B cell (primary cell): ENCODE results near the gene PRICKLE2. TPM values are rescaled to one million over a fixed set of nuclear protein-coding genes. Genes with fewer than 3 reads are reported as not detected.

Source experiments
- ATAC-seq: fragments of 200-7000 bp; cut with Tn5 transposase; one replicate; pipeline ENCODE4 v1.10.0; 2021; ENCODE audit warnings: low read depth, mild to moderate bottlenecking, moderate number of reproducible peaks, moderate library complexity
- CTCF ChIA-PET: fragments of 350-600 bp; sonication (Branson Sonifier 250); formaldehyde crosslinking; loops from one replicate; lab custom pipeline; 2021; ENCODE audit warnings: antibody characterized with exemption, inconsistent platforms; lab: Charles Lee
- POLR2A ChIA-PET: fragments of 350-600 bp; sonication (Branson Sonifier 250); formaldehyde crosslinking; loops from one replicate; lab custom pipeline; 2021; ENCODE audit warnings: antibody characterized with exemption; lab: Charles Lee
- DNase-seq: peaks from one replicate; pipeline ENCODE4 v3.0.0; 2013
- H2AFZ ChIP-seq: 2 replicates; pipeline ENCODE4 v1.6.1; 2012; ENCODE audit warnings: mild to moderate bottlenecking, low read depth, low read length; ENCODE audit not compliant: insufficient read depth, poor library complexity, severe bottlenecking
- H3K27ac ChIP-seq, 2 donors: 1 replicate in 1 of 2; 2 replicates in 1 of 2; pipeline ENCODE4 v1.5.1; 2012 to 2013; ENCODE audit warnings: low read length in 2 of 2, mild to moderate bottlenecking in 2 of 2, moderate library complexity in 1 of 2
- H3K27me3 ChIP-seq, 4 experiments: fragments of 200-600 bp in 1 of 4; sonication (generic) in 1 of 4; replicated peaks in 1 of 4; 1 replicate in 2 of 4; 2 replicates in 2 of 4; pipeline versions ENCODE4 v1.6.1 to v1.7.0; 2013 to 2016; ENCODE audit warnings: low read length in 3 of 4, mild to moderate bottlenecking in 2 of 4, mixed read lengths in 1 of 4, moderate library complexity in 1 of 4; ENCODE audit not compliant: insufficient read depth in 4 of 4, control insufficient read depth in 3 of 4; ENCODE audit errors: control extremely low read depth in 1 of 4
- H3K36me3 ChIP-seq, 2 experiments: replicated peaks in 1 of 2; 1 replicate in 1 of 2; 2 replicates in 1 of 2; pipeline versions ENCODE4 v1.6.1 to v1.7.1; 2013; ENCODE audit warnings: low read length in 1 of 2; ENCODE audit not compliant: insufficient read depth in 2 of 2, control insufficient read depth in 1 of 2; ENCODE audit errors: control extremely low read depth in 1 of 2, extremely low read depth in 1 of 2
- H3K4me1 ChIP-seq, 2 donors: fragments of 200-600 bp in 1 of 2; sonication (generic) in 1 of 2; 1 replicate in 1 of 2; 2 replicates in 1 of 2; pipeline versions ENCODE4 v1.5.1 to v1.6.1; 2013 to 2017; ENCODE audit warnings: low read length in 2 of 2; ENCODE audit not compliant: control insufficient read depth in 2 of 2, insufficient read depth in 2 of 2
- H3K4me2 ChIP-seq: replicated peaks from 2 replicates; pipeline ENCODE3; 2012; ENCODE audit warnings: mild to moderate bottlenecking, low read depth, low read length; ENCODE audit not compliant: poor library complexity, severe bottlenecking
- H3K4me3 ChIP-seq, 5 experiments: fragments of 200-600 bp in 1 of 5; sonication (generic) in 1 of 5; 1 replicate in 3 of 5; 2 replicates in 2 of 5; pipeline versions ENCODE4 v1.5.1 to v1.7.0; 2011 to 2016; ENCODE audit warnings: low read length in 4 of 5, mild to moderate bottlenecking in 4 of 5, low read depth in 2 of 5, control low read depth in 1 of 5, moderate library complexity in 1 of 5; ENCODE audit not compliant: insufficient read depth in 1 of 5; ENCODE audit errors: control extremely low read depth in 1 of 5, extremely low read depth in 1 of 5
- H3K79me2 ChIP-seq: fragments of 200-600 bp; sonication (generic); one replicate; pipeline ENCODE4 v1.6.0; 2016; ENCODE audit warnings: low read length; ENCODE audit not compliant: control insufficient read depth, insufficient read depth
- H3K9ac ChIP-seq: fragments of 200-600 bp; sonication (generic); 2 replicates; pipeline ENCODE4 v1.6.1; 2017; ENCODE audit warnings: mild to moderate bottlenecking, low read length, moderate library complexity
- H3K9me3 ChIP-seq, 3 donors: one replicate each; pipeline versions ENCODE4 v1.6.1 to v1.7.1; 2013; ENCODE audit warnings: low read length in 2 of 3; ENCODE audit not compliant: control insufficient read depth in 2 of 3, insufficient read depth in 1 of 3; ENCODE audit errors: control extremely low read depth in 1 of 3
- H4K20me1 ChIP-seq: 2 replicates; pipeline ENCODE4 v1.6.0; 2012; ENCODE audit warnings: mild to moderate bottlenecking, low read length; ENCODE audit not compliant: insufficient read depth, control insufficient read depth, poor library complexity, severe bottlenecking
- H3K27ac Mint-ChIP-seq: one replicate; pipeline ENCODE4 v1.8.0; 2021; ENCODE audit warnings: mixed read lengths
- H3K27me3 Mint-ChIP-seq: one replicate; pipeline ENCODE4 v1.8.0; 2021; ENCODE audit warnings: mixed read lengths
- H3K4me1 Mint-ChIP-seq: one replicate; pipeline ENCODE4 v1.8.0; 2021; ENCODE audit warnings: mixed read lengths
- H3K4me3 Mint-ChIP-seq: one replicate; pipeline ENCODE4 v1.8.0; 2021; ENCODE audit warnings: mixed read lengths
- H3K9me3 Mint-ChIP-seq: one replicate; pipeline ENCODE4 v1.8.0; 2022; ENCODE audit warnings: mixed read lengths; ENCODE audit not compliant: insufficient read depth
- CTCF ChIP-seq: fragments of 200-600 bp; IDR thresholded peaks from one replicate; pipeline ENCODE4 v1.8.0; 2022; ENCODE audit warnings: antibody characterized with exemption, mild to moderate bottlenecking
- EZH2 ChIP-seq: IDR thresholded peaks from 2 replicates; pipeline ENCODE4 v1.6.1; 2012; ENCODE audit warnings: borderline replicate concordance, low read depth, mild to moderate bottlenecking, moderate library complexity, low read length; ENCODE audit not compliant: insufficient read depth, poor library complexity, severe bottlenecking
- WGBS: methylation state at CpG from one replicate; pipeline ENCODE4 v1.1.5; 2013; ENCODE audit warnings: missing lambda C conversion rate; ENCODE audit not compliant: insufficient coverage; 5-methylcytosine and 5-hydroxymethylcytosine counted together
- intact Hi-C: fragments of 100-400 bp; cut with micrococcal nuclease; formaldehyde crosslinking; loops from one replicate; pipeline ENCODE4 v1.10.0; 2022
- polyA plus RNA-seq: library from polyadenylated mRNA; depleted of rRNA; stranded (reverse); fragments of >200 nt; gene quantifications from 2 replicates; pipeline ENCODE4 v1.2.3, GENCODE V29; 2012
- total RNA-seq, 2 donors: library from RNA; stranded (reverse); fragments of 120-200 nt in 1 of 2; gene quantifications; 1 replicate in 1 of 2; 2 replicates in 1 of 2; pipeline versions ENCODE4 v1.2.3 to v1.2.4, GENCODE V29; 2013 to 2022

PRICKLE2 gene
- total and polyA plus RNA-seq, 2 donors (not counting 1 experiment from before 2014, with no cell fraction given), result 0.30 to 1.4 TPM

GRCh38 chr3:64054488-64054887 is 170.8 kb downstream of the PRICKLE2 start:
- WGBS, result 93% methylated on average over 2 of the region's 3 CpGs
- DNase-seq (no peak), ATAC-seq (no peak)
- ChIA-PET POLR2A (no interaction called here), CTCF (no interaction called here)
- Histone ChIP-seq H3K79me2 (no peaks in the 10 kb centered on the region), H3K4me2 (no peak overlapping the region), H3K9me3 (no peaks in the 10 kb centered on the region), H3K4me3 (no peak overlapping the region), H3K4me1 (no peaks in the 10 kb centered on the region), H3K27ac (no peak overlapping the region), H2AFZ (no peak overlapping the region), H3K27me3 (peaks cover 0 to 3% (median 0%) of the 10 kb centered on the region in 4 experiments), H3K36me3 (no peaks in the 10 kb centered on the region), H3K9ac (no peak overlapping the region), H4K20me1 (no peaks in the 10 kb centered on the region)
- H3K27ac Mint-ChIP-seq, result no peak overlapping the region
- H3K4me1 Mint-ChIP-seq, result peaks cover 7% of the 10 kb centered on the region
- H3K4me3 Mint-ChIP-seq, result no peak overlapping the region
- TF ChIP-seq EZH2 (no peak), CTCF (no peak)
- peaks cover 12% of the 10 kb centered on the region for H3K27me3 Mint-ChIP-seq
- intact Hi-C loops, result no loop called here
- no peaks in the 10 kb centered on the region for H3K9me3 Mint-ChIP-seq

GRCh38 chr3:64053581-64053980 is 171.7 kb downstream of the PRICKLE2 start:
- H3K27me3 Mint-ChIP-seq, result peaks cover 12% of the 10 kb centered on the region

More at GRCh38 chr3:64053581-64053980, 171.7 kb downstream of the PRICKLE2 start:
- H3K4me3 ChIP-seq, result no peak overlapping the region
- ATAC-seq (no peak), DNase-seq (no peak)
- CTCF ChIA-PET, result no interaction called here
- no peaks in the 10 kb centered on the region for H3K4me1 ChIP-seq
- no peaks in the 10 kb centered on the region for H3K36me3 ChIP-seq
- Mint-ChIP-seq H3K4me3 (no peak overlapping the region), H3K4me1 (peaks cover 7% of the 10 kb centered on the region), H3K27ac (no peak overlapping the region), H3K9me3 (no peaks in the 10 kb centered on the region)
- no peak overlapping the region for H2AFZ ChIP-seq
- no peak overlapping the region for H3K9ac ChIP-seq
- no peaks in the 10 kb centered on the region for H4K20me1 ChIP-seq
- no peak overlapping the region for H3K4me2 ChIP-seq
- POLR2A ChIA-PET, result no interaction called here
- H3K27me3 ChIP-seq, result peaks cover 0 to 3% (median 0%) of the 10 kb centered on the region in 4 experiments
- no CpG with 5 or more reads among the region's 3 CpGs for WGBS
- no peak for TF ChIP-seq EZH2
- TF ChIP-seq CTCF, result no peak
- no peaks in the 10 kb centered on the region for H3K9me3 ChIP-seq
- no peak overlapping the region for H3K27ac ChIP-seq
- no peaks in the 10 kb centered on the region for H3K79me2 ChIP-seq
- intact Hi-C loops, result no loop called here
